AG04449 (cell line): Measurements from ENCODE around the gene IL17RD.

Source experiments
- CTCF ChIA-PET: fragments of 350-600 bp; formaldehyde crosslinking; extraction: SDS; loops from one replicate; lab custom pipeline; 2021; ENCODE audit warnings: antibody characterized with exemption; lab: Yijun Ruan, JAX
- POLR2A ChIA-PET: fragments of 400-600, 350-600 bp; formaldehyde crosslinking; extraction: SDS; loops from one replicate; lab custom pipeline; 2020; ENCODE audit warnings: antibody characterized with exemption, inconsistent platforms; lab: Yijun Ruan, JAX
- DNase-seq: peaks from one replicate; pipeline ENCODE4 v3.0.0-alpha.2; 2010; ENCODE audit warnings: low read depth, low spot score
- H3K4me3 ChIP-seq: 2 replicates; pipeline ENCODE4 v1.5.1; 2011; ENCODE audit warnings: low read depth, mild to moderate bottlenecking, control low read depth, low read length
- TF ChIP-seq, protein P1 (sequence below): IDR thresholded peaks from one replicate; pipeline ENCODE4 v1.5.1; 2011; ENCODE audit warnings: mild to moderate bottlenecking, moderate library complexity, low read length, control low read depth, inconsistent platforms; ENCODE audit not compliant: insufficient read depth; ENCODE audit errors: missing control alignments

IL17RD gene

GRCh38 chr3:57164657-57165573 is at the start of gene IL17RD:
IL17RD (minus strand) TSS chr3:57165353; CDS start chr3:57165286, 67 bp downstream.
- DNase-seq: no peak
- ChIA-PET POLR2A (no interaction called here), CTCF (interaction anchor here (1.3 to 1.5 kb wide), 3 partner anchors 57 to 65 kb away, joined by 3 to 7 read pairs (median 4); no protein-coding TSS in a partner anchor)
- peak within 1 kb of the TSS; percentile 60 for H3K4me3 ChIP-seq
- TF ChIP-seq, protein P1, sequence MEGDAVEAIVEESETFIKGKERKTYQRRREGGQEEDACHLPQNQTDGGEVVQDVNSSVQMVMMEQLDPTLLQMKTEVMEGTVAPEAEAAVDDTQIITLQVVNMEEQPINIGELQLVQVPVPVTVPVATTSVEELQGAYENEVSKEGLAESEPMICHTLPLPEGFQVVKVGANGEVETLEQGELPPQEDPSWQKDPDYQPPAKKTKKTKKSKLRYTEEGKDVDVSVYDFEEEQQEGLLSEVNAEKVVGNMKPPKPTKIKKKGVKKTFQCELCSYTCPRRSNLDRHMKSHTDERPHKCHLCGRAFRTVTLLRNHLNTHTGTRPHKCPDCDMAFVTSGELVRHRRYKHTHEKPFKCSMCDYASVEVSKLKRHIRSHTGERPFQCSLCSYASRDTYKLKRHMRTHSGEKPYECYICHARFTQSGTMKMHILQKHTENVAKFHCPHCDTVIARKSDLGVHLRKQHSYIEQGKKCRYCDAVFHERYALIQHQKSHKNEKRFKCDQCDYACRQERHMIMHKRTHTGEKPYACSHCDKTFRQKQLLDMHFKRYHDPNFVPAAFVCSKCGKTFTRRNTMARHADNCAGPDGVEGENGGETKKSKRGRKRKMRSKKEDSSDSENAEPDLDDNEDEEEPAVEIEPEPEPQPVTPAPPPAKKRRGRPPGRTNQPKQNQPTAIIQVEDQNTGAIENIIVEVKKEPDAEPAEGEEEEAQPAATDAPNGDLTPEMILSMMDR: no peak

- no peak overlapping the region for H3K4me3 ChIP-seq
- TF ChIP-seq, protein P1: no peak
- no peak for DNase-seq
- CTCF ChIA-PET: interaction anchor here (0.9 to 1.9 kb wide), 3 partner anchors 16 to 37 kb away, joined by 3 to 4 read pairs (median 3); no protein-coding TSS in a partner anchor
- POLR2A ChIA-PET: no interaction called here
These were observed 41.3 kb upstream of the IL17RD start for GRCh38 chr3:57206423-57206822.

DNA sequence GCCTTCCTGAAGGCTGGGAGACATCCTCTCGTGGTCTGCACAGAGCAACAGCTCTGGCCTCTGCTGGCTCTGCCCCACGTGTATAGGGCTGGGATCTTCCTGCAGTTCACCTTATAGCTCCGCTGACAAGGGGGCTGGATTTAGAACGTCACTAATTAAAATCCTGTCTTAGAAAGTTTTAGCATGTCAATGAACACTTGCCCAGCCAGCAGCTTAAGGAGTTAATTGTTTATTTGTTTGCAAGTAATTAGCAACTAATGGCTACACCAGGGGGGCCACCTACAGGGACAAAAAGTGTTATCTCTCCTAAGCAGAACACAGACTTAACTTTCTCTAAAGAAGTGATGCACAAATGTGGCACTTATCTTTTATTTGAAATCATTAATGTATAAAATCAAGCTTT is 34.7 kb upstream of the IL17RD start, which contains the start of gene HESX1:
Gene HESX1, minus strand, starts transcription at position 84 of the 403 bp plus-strand sequence. Its CDS starts 60 bp downstream, at position 24.
- no peak for DNase-seq
- no peak within 1 kb of the TSS for H3K4me3 ChIP-seq
- ChIA-PET POLR2A (no interaction called here), CTCF (interaction anchor here (1.3 kb wide), 2 partner anchors 21 to 29 kb away, joined by 3 to 6 read pairs; no protein-coding TSS in a partner anchor)
- TF ChIP-seq, protein P1: no peak

DNA sequence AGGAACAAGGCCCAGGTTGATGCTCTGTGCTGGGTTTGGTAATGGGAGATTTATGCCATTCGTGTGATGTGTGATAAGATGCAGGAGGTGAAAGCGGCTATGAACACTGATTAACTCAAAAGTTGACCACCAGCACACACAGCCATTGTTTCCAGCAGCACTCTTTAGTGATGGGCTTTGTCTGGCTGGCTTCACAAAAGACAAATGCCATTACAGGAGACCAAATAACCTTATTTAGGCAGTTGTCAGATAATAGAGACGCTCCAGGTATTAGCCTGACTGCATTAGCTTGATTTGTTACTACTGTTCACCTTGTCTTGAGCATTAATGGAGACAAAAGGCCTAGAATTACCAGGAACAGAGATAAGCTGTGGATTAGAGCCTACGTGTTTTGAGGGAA is 29.5 kb upstream of the IL17RD start:
- DNase-seq: no peak
- POLR2A ChIA-PET: no interaction called here
- CTCF ChIA-PET: interaction anchor here (1.3 kb wide), 1 partner anchor 24 kb away, joined by 4 read pairs; no protein-coding TSS in a partner anchor
- TF ChIP-seq, protein P1: no peak
- no peak overlapping the region for H3K4me3 ChIP-seq

DNA sequence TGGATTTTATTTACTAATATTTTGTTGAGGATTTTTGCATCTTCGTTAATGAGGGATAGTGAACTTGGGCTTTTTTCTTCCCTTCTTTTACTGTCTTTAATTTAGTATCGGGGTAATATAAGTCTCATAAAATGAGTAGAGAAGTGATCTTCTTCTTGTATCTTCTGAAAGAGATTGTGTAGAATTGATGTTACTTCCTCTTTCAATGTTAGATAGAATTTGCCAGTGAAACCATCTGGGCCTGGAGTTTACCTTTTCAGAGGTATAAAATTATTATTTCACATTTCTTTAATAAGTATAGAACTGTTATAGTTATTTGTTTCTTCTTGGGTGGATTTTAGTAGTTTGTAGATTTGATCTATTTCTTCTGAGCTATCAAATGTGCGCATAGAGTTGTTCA is 26.9 kb upstream of the IL17RD start:
- POLR2A ChIA-PET: no interaction called here
- CTCF ChIA-PET: interaction anchor here (0.9 kb wide), 1 partner anchor 30 kb away, joined by 3 read pairs; no protein-coding TSS in a partner anchor
- DNase-seq: no peak
- H3K4me3 ChIP-seq: no peak overlapping the region
- TF ChIP-seq, protein P1: no peak

DNA sequence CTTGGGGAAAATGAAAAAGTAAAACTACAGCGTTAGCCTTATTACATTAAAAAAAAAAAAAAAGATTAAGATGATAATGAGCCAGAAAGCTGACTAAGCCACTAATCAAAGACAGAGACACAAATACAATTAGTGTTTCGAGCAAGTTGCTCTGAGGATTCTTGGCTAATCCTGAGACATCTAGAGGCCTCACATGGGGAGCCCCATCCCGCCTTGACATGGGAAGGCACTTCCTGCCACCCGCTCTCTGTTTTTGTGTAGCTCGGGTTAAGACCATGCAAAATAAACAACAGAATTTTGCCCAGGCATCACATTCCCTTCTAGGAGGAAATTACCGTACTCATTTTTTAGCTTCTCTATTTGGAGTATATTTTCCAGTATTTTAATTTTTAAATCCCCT is 19.4 kb upstream of the IL17RD start:
- TF ChIP-seq, protein P1: no peak
- no peak overlapping the region for H3K4me3 ChIP-seq
- no peak for DNase-seq
- CTCF ChIA-PET: interaction anchor here (1.7 to 2.4 kb wide), 2 partner anchors 11 to 15 kb away, joined by 4 to 12 read pairs; no protein-coding TSS in a partner anchor
- POLR2A ChIA-PET: no interaction called here
